Uterus (tissue), 2 donors: ENCODE measurements around the gene RAE1.

Source experiments
- POLR2A ChIP-seq, 2 donors: fragments of 450-650 bp; IDR thresholded peaks; one replicate each; pipeline ENCODE4 v1.6.1; 2016; ENCODE audit warnings: antibody characterized with exemption in 2 of 2, mild to moderate bottlenecking in 1 of 2, moderate library complexity in 1 of 2
- TF ChIP-seq, protein P1 (sequence below), 4 experiments: fragments of 200-600 bp in 2 of 4; fragments of 450-650 bp in 2 of 4; sonication (generic) in 2 of 4; IDR thresholded peaks; one replicate each; pipeline ENCODE4 v1.5.1; 2016 to 2019; ENCODE audit warnings: antibody characterized with exemption in 4 of 4, mild to moderate bottlenecking in 2 of 4, moderate library complexity in 1 of 4

DNA sequence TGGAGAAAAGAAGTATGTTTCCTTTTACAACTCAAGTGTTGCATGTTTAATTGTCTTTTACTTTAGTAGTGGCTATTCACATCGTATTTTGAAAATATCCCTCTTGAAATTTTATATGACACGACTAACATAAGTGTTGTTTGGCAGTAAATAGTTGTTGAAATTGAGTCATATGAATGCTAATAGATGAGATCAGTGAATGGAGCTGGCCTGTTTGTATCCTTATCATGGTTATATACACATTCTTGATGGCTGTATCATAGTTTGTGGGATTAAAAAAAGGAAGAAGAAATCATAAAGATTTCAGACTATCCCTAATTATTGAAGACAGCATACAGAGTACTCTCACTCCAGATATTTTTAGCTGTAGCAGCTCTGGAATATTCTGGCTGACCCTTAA is 8.2 kb upstream of the RAE1 start:
- TF ChIP-seq, protein P1, sequence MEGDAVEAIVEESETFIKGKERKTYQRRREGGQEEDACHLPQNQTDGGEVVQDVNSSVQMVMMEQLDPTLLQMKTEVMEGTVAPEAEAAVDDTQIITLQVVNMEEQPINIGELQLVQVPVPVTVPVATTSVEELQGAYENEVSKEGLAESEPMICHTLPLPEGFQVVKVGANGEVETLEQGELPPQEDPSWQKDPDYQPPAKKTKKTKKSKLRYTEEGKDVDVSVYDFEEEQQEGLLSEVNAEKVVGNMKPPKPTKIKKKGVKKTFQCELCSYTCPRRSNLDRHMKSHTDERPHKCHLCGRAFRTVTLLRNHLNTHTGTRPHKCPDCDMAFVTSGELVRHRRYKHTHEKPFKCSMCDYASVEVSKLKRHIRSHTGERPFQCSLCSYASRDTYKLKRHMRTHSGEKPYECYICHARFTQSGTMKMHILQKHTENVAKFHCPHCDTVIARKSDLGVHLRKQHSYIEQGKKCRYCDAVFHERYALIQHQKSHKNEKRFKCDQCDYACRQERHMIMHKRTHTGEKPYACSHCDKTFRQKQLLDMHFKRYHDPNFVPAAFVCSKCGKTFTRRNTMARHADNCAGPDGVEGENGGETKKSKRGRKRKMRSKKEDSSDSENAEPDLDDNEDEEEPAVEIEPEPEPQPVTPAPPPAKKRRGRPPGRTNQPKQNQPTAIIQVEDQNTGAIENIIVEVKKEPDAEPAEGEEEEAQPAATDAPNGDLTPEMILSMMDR (IDR thresholded peaks at IDR 0.05): no peak
- TF ChIP-seq POLR2A (IDR thresholded peaks at IDR 0.05): no peak
